DND-41 (cell line): ENCODE results near the gene KNDC1.

Experiments
- ATAC-seq: fragments of 200-7000 bp; cut with Tn5 transposase; 3 replicates; pipeline ENCODE4 v1.9.1; 2021; ENCODE audit warnings: low read depth; ENCODE audit not compliant: insufficient read depth
- DNase-seq: peaks from one replicate; pipeline ENCODE4 v3.0.0-alpha.2; 2020
- H2AFZ ChIP-seq: 2 replicates; pipeline ENCODE4 v1.6.0; 2012; ENCODE audit warnings: low read depth, low read length
- H3K27ac ChIP-seq: 2 replicates; pipeline ENCODE4 v1.5.1; 2012; ENCODE audit warnings: low read length, inconsistent platforms
- H3K27me3 ChIP-seq: fragments of 200-600 bp; sonication (generic); 2 replicates; pipeline ENCODE4 v1.6.0; 2012; ENCODE audit warnings: low read length, mild to moderate bottlenecking, inconsistent platforms; ENCODE audit not compliant: insufficient read depth, poor library complexity
- H3K36me3 ChIP-seq: 2 replicates; pipeline ENCODE4 v1.5.1; 2012; ENCODE audit warnings: low read length, inconsistent platforms; ENCODE audit not compliant: insufficient read depth
- H3K4me1 ChIP-seq: 2 replicates; pipeline ENCODE4 v1.5.1; 2012; ENCODE audit warnings: mild to moderate bottlenecking, low read length; ENCODE audit not compliant: insufficient read depth
- H3K4me2 ChIP-seq: 2 replicates; pipeline ENCODE4 v1.6.0; 2012; ENCODE audit warnings: mild to moderate bottlenecking, moderate library complexity, low read length, inconsistent platforms; ENCODE audit not compliant: insufficient read depth
- H3K4me3 ChIP-seq, 2 experiments: fragments of 200-600 bp in 1 of 2; shearing (Covaris generic) in 1 of 2; 2 replicates each; pipeline ENCODE4 v1.5.1; 2012 to 2016; ENCODE audit warnings: inconsistent platforms in 2 of 2, low read length in 2 of 2, mild to moderate bottlenecking in 2 of 2, low read depth in 1 of 2, moderate library complexity in 1 of 2
- H3K79me2 ChIP-seq: 2 replicates; pipeline ENCODE4 v1.6.0; 2012; ENCODE audit warnings: low read length, inconsistent platforms; ENCODE audit not compliant: insufficient read depth
- H3K9ac ChIP-seq: 2 replicates; pipeline ENCODE4 v1.6.0; 2012; ENCODE audit warnings: low read depth, mild to moderate bottlenecking, inconsistent platforms, low read length, moderate library complexity
- H3K9me3 ChIP-seq: 2 replicates; pipeline ENCODE4 v1.5.1; 2012; ENCODE audit warnings: low read length, moderate library complexity, mild to moderate bottlenecking, inconsistent platforms; ENCODE audit not compliant: insufficient read depth, severe bottlenecking
- H4K20me1 ChIP-seq: 2 replicates; pipeline ENCODE4 v1.6.0; 2012; ENCODE audit warnings: low read length; ENCODE audit not compliant: insufficient read depth
- EZH2 ChIP-seq: IDR thresholded peaks from 3 replicates; pipeline ENCODE4 v1.6.1; 2012; ENCODE audit warnings: borderline replicate concordance, low read depth, mild to moderate bottlenecking, moderate library complexity, low read length, inconsistent platforms; ENCODE audit not compliant: severe bottlenecking
- TF ChIP-seq, protein P1 (sequence below): IDR thresholded peaks from 2 replicates; pipeline ENCODE4 v1.5.1; 2012; ENCODE audit warnings: borderline replicate concordance, low read length, moderate library complexity, mild to moderate bottlenecking; ENCODE audit not compliant: poor library complexity, severe bottlenecking; ENCODE audit errors: extremely low read depth

Gene KNDC1

DNA sequence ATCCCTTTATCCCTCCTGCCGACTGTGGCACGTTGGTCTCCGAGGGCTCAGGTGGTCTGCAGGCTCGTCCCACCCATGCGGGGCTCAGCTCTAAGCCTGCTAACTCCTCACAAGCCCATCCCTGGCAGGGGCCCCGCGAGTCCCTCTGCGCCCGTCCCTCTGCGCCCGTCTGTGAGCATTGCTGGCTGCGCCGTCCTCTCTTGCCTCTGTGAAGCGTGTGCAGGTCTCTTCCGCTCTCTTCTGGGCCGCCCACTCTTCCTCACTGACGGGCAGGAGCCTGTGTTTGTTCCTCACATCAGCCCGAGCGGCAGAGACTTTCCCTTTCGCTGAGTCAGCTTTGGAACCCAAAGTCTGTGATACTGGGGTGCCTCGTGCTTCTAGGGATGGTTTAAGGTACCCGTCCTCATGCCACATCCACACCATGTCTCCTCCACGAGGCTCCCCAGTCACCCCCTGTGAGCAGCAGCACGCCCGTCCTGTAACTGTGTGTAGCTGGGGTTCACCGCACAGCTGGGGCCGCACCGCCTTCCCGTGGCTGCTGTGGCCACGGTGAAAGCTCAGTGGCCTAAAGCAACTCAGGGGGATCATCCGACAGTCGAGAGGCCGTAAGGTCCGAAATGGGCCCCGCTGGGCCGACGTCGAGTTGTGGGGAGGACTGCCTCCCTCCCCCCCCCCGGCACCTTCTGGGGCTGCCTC is 36.8 kb upstream of the KNDC1 start:
- Histone ChIP-seq H3K9ac (no peak overlapping the region), H3K4me3 (no peak overlapping the region), H3K27me3 (no peaks in the 10 kb centered on the region), H2AFZ (no peak overlapping the region), H3K27ac (no peak overlapping the region), H3K9me3 (peaks cover 9% of the 10 kb centered on the region), H3K4me2 (no peak overlapping the region), H4K20me1 (no peaks in the 10 kb centered on the region), H3K36me3 (no peaks in the 10 kb centered on the region), H3K79me2 (no peaks in the 10 kb centered on the region), H3K4me1 (no peaks in the 10 kb centered on the region)
- DNase-seq, result no peak
- TF ChIP-seq, protein P1, sequence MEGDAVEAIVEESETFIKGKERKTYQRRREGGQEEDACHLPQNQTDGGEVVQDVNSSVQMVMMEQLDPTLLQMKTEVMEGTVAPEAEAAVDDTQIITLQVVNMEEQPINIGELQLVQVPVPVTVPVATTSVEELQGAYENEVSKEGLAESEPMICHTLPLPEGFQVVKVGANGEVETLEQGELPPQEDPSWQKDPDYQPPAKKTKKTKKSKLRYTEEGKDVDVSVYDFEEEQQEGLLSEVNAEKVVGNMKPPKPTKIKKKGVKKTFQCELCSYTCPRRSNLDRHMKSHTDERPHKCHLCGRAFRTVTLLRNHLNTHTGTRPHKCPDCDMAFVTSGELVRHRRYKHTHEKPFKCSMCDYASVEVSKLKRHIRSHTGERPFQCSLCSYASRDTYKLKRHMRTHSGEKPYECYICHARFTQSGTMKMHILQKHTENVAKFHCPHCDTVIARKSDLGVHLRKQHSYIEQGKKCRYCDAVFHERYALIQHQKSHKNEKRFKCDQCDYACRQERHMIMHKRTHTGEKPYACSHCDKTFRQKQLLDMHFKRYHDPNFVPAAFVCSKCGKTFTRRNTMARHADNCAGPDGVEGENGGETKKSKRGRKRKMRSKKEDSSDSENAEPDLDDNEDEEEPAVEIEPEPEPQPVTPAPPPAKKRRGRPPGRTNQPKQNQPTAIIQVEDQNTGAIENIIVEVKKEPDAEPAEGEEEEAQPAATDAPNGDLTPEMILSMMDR, result no peak
- TF ChIP-seq EZH2, result no peak
- ATAC-seq, result no peak

DNA sequence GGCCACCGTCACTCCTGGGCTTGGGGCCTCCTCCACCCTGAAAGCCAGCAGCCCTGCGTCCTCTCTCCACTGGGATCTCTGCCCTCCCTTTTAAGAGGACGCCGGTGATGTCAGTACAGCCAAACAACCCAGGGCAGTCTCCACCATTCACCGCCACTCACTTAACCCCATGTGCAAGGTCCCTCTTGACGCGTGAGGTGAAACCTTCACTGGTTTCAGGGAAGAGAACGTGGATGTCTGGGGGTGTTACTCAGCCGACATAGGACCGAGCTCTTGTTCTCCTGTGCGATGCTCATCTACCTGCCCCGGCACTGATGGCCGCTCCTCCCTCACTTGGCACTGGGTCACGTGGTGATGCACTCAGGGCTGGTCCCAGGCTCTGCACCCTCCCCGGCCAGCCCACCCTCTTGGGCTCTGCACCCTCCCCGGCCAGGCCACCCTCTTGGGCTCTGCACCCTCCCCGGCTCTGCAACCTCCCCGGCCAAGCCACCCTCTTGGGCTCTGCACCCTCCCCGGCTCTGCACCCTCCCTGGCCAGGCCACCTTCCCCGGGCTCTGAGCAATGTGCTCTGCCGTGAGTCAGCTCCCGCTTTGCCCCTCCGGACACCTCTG is 36.2 kb upstream of the KNDC1 start:
- no peak overlapping the region for H2AFZ ChIP-seq
- no peaks in the 10 kb centered on the region for H3K27me3 ChIP-seq
- no peak overlapping the region for H3K4me3 ChIP-seq
- no peaks in the 10 kb centered on the region for H3K4me1 ChIP-seq
- TF ChIP-seq, protein P1, result no peak
- TF ChIP-seq EZH2, result no peak
- DNase-seq, result no peak
- peaks cover 7% of the 10 kb centered on the region for H3K9me3 ChIP-seq
- no peaks in the 10 kb centered on the region for H4K20me1 ChIP-seq
- no peaks in the 10 kb centered on the region for H3K36me3 ChIP-seq
- no peak overlapping the region for H3K9ac ChIP-seq
- no peaks in the 10 kb centered on the region for H3K79me2 ChIP-seq
- H3K4me2 ChIP-seq, result no peak overlapping the region
- no peak for ATAC-seq
- H3K27ac ChIP-seq, result no peak overlapping the region

DNA sequence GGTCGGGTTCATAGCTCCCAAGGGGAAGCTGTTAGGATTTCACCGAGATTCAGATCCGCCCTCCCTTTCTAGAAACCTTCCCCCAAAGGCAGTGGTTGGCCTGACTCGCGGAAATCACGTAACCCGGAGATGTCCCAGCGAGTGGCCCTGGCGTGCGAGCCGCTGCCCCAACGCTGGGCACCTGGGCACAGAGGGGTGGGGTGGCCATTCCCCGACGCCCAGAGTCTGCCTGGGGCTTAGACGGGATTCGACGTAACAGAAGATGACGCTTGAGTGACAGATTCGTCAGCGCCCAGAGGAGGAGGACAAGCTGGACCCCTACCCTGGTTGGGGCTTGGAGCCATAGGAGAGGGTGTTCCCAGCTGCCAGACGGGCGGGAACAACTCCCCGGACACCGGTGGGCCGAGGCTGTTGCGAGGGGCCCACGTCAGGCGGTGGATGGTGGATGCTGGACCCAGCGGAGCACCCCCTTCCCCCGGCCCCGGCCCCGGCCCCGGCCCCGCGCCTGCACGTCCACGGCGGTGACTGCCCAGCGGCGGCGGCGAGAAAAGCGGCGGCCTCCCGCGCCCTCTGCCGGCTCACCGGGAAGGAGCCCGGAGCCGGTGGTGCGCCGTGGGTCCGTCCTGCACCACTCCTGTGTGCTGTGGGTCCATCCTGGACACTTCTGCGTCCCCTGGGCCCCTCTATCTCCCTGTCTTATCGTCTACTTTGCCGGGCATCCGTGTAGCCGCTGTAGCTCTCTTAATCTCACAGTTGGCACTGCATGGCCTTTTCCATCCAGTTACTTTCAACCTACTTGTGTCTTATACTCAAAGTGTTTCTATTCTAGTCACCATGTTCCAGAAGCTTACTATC is 35.4 kb upstream of the KNDC1 start:
- Histone ChIP-seq H3K9ac (no peak overlapping the region), H3K36me3 (no peaks in the 10 kb centered on the region), H4K20me1 (no peaks in the 10 kb centered on the region), H2AFZ (no peak overlapping the region), H3K27me3 (no peaks in the 10 kb centered on the region), H3K4me3 (no peak overlapping the region), H3K79me2 (no peaks in the 10 kb centered on the region), H3K4me1 (no peaks in the 10 kb centered on the region), H3K27ac (no peak overlapping the region), H3K9me3 (peaks cover 6% of the 10 kb centered on the region), H3K4me2 (no peak overlapping the region)
- ATAC-seq (no peak), DNase-seq (no peak)
- TF ChIP-seq EZH2, result no peak
- TF ChIP-seq, protein P1, result no peak
